GM10248 (cell line): ENCODE measurements around the gene SMIM23.

Experiments
- CTCF ChIA-PET: fragments of 300-600 bp; sonication (Branson Sonifier 250); formaldehyde crosslinking; extraction: SDS; loops from one replicate; lab custom pipeline; 2021; ENCODE audit warnings: antibody characterized with exemption; lab: Yijun Ruan, JAX
- POLR2A ChIA-PET: fragments of 350-650 bp; sonication (Branson Sonifier 250); formaldehyde crosslinking; extraction: SDS; loops from one replicate; lab custom pipeline; 2020; ENCODE audit warnings: antibody characterized with exemption; lab: Yijun Ruan, JAX
- DNase-seq: peaks from one replicate; pipeline ENCODE4 v3.0.0; 2012; ENCODE audit errors: extremely low spot score
- CTCF ChIP-seq: IDR thresholded peaks from 2 replicates; pipeline ENCODE4 v1.5.1; 2012; ENCODE audit warnings: mild to moderate bottlenecking, low read depth; ENCODE audit errors: extremely low read depth, missing control alignments, control extremely low read depth

The SMIM23 gene

GRCh38 chr5:171794470-171794960, 8.9 kb downstream of the SMIM23 start:
- ChIA-PET POLR2A (no interaction called here), CTCF (interaction anchor here (3.1 kb wide), 1 partner anchor 12 kb away, joined by 10 read pairs; no protein-coding TSS in a partner anchor)
- TF ChIP-seq CTCF, result no peak
- no peak for DNase-seq

- POLR2A ChIA-PET, result no interaction called here
- no peak for DNase-seq
- CTCF ChIA-PET, result interaction anchor here (3.1 kb wide), 1 partner anchor 13 kb away, joined by 10 read pairs; no protein-coding TSS in a partner anchor
- no peak for TF ChIP-seq CTCF
Measured at GRCh38 chr5:171795381-171795780, 9.8 kb downstream of the SMIM23 start.

- ChIA-PET POLR2A (no interaction called here), CTCF (no interaction called here)
- DNase-seq, result no peak
- no peak for TF ChIP-seq CTCF
Measured at GRCh38 chr5:171796436-171796835, 10.8 kb downstream of the SMIM23 start.

- DNase-seq, result no peak
- TF ChIP-seq CTCF, result no peak
- ChIA-PET POLR2A (no interaction called here), CTCF (no interaction called here)
Measured at GRCh38 chr5:171797543-171797942, 11.9 kb downstream of the SMIM23 start.

- DNase-seq, result no peak
- POLR2A ChIA-PET, result no interaction called here
- TF ChIP-seq CTCF, result no peak
- CTCF ChIA-PET, result no interaction called here
Measured at GRCh38 chr5:171798418-171798817, 12.8 kb downstream of the SMIM23 start.

GRCh38 chr5:171801839-171802238, 16.2 kb downstream of the SMIM23 start:
- POLR2A ChIA-PET, result no interaction called here
- CTCF ChIA-PET, result interaction anchor here (2.3 kb wide), 1 partner anchor 11 kb away, joined by 7 read pairs; no protein-coding TSS in a partner anchor

More at GRCh38 chr5:171801839-171802238, 16.2 kb downstream of the SMIM23 start:
- no peak for DNase-seq
- TF ChIP-seq CTCF, result no peak
